HCT116 (cell line): ENCODE data around the gene XYLT1. TPM values are rescaled to one million over a fixed set of nuclear protein-coding genes. Genes with fewer than 3 reads are reported as not detected.

Experiments used
- ATAC-seq: fragments of 200-7000 bp; cut with Tn5 transposase; 2 replicates; pipeline ENCODE4 v1.9.1; 2020; ENCODE audit warnings: mild to moderate bottlenecking, moderate library complexity
- BruUV-seq: library from RNA; stranded (reverse); fragments of 400-500 nt; replicated peaks from 2 replicates; lab custom pipeline; 2021; lab: Mats Ljungman, UMichigan
- CTCF ChIA-PET: fragments of 300-600 bp; sonication (Branson Sonifier 250); formaldehyde crosslinking; loops from one replicate; lab custom pipeline; 2021; ENCODE audit warnings: antibody characterized with exemption; lab: Charles Lee
- POLR2A ChIA-PET: fragments of 300-600, 350-600 bp; sonication (Branson Sonifier 250); formaldehyde crosslinking; loops from one replicate; lab custom pipeline; 2021; ENCODE audit warnings: antibody characterized with exemption; lab: Charles Lee
- RAD21 ChIA-PET, 2 experiments: fragments of 300-600 bp; sonication (Branson Sonifier 250); formaldehyde crosslinking; loops; one replicate each; lab custom pipeline; 2023; ENCODE audit warnings: low total read pairs in 2 of 2; ENCODE audit not compliant: uncharacterized antibody in 2 of 2, unreplicated experiment in 2 of 2, low non-redundant PET in 1 of 2; lab: Charles Lee
- DNase-seq: peaks from one replicate; pipeline ENCODE4 v3.0.0-alpha.2; 2010; ENCODE audit warnings: low read depth, low spot score
- H2AFZ ChIP-seq: fragments of 200-600 bp; shearing (Covaris generic), sonication (generic); 2 replicates; pipeline ENCODE4 v1.6.1; 2017; ENCODE audit warnings: low read depth, mixed run types, mixed read lengths, antibody characterized with exemption, low read length; ENCODE audit not compliant: poor library complexity, severe bottlenecking
- H3K27ac ChIP-seq: 2 replicates; pipeline ENCODE4 v1.5.1; 2012; ENCODE audit warnings: low read depth, low read length
- H3K27me3 ChIP-seq: fragments of 200-600 bp; sonication (generic); 2 replicates; pipeline ENCODE4 v1.6.1; 2016; ENCODE audit warnings: mixed run types, low read length, mixed read lengths; ENCODE audit not compliant: insufficient read depth
- H3K36me3 ChIP-seq, 2 experiments: fragments of 200-500 bp in 1 of 2; fragments of 200-600 bp in 1 of 2; sonication (Bioruptor generic) in 1 of 2; sonication (generic) in 1 of 2; 2 replicates each; pipeline versions ENCODE4 v1.5.1 to v1.6.1; 2014 to 2016; ENCODE audit warnings: low read length in 2 of 2, inconsistent platforms in 1 of 2, mixed read lengths in 1 of 2, mixed run types in 1 of 2; ENCODE audit not compliant: insufficient read depth in 2 of 2, control insufficient read depth in 1 of 2
- H3K4me1 ChIP-seq, 2 experiments: fragments of 200-600 bp in 1 of 2; sonication (generic) in 1 of 2; 2 replicates each; pipeline versions ENCODE4 v1.5.1 to v1.6.1; 2012 to 2017; ENCODE audit warnings: low read length in 2 of 2, inconsistent platforms in 1 of 2, mild to moderate bottlenecking in 1 of 2, mixed read lengths in 1 of 2, mixed run types in 1 of 2, moderate library complexity in 1 of 2; ENCODE audit not compliant: insufficient read depth in 2 of 2, control insufficient read depth in 1 of 2
- H3K4me2 ChIP-seq: fragments of 200-600 bp; sonication (generic); 2 replicates; pipeline ENCODE4 v1.6.1; 2017; ENCODE audit warnings: mixed run types, low read length, mixed read lengths
- H3K4me3 ChIP-seq, 2 experiments: fragments of 200-600 bp in 1 of 2; sonication (generic) in 1 of 2; replicated peaks in 1 of 2; 2 replicates each; pipeline ENCODE4 v1.5.1; 2011 to 2016; ENCODE audit warnings: low read length in 2 of 2, control low read depth in 1 of 2, low read depth in 1 of 2, mild to moderate bottlenecking in 1 of 2, mixed read lengths in 1 of 2, mixed run types in 1 of 2
- H3K79me2 ChIP-seq: fragments of 200-600 bp; sonication (generic); 2 replicates; pipeline ENCODE4 v1.6.1; 2017; ENCODE audit warnings: mild to moderate bottlenecking, mixed run types, low read length, moderate library complexity, mixed read lengths; ENCODE audit not compliant: insufficient read depth
- H3K9ac ChIP-seq: fragments of 200-600 bp; sonication (generic); 2 replicates; pipeline ENCODE4 v1.6.1; 2016; ENCODE audit warnings: low read length, mixed read lengths
- H3K9me2 ChIP-seq: fragments of 200-600 bp; sonication (generic), shearing (Covaris generic); 2 replicates; pipeline ENCODE4 v1.6.1; 2017; ENCODE audit warnings: mixed run types, mild to moderate bottlenecking, moderate library complexity; ENCODE audit not compliant: insufficient read depth
- H3K9me3 ChIP-seq, 2 experiments: fragments of 200-500 bp in 1 of 2; fragments of 200-600 bp in 1 of 2; sonication (Bioruptor generic) in 1 of 2; sonication (generic) in 1 of 2; 2 replicates each; pipeline ENCODE4 v1.6.1; 2014 to 2017; ENCODE audit warnings: low read length in 2 of 2, mixed read lengths in 2 of 2, inconsistent platforms in 1 of 2, low read depth in 1 of 2, mild to moderate bottlenecking in 1 of 2, mixed run types in 1 of 2, moderate library complexity in 1 of 2; ENCODE audit not compliant: control insufficient read depth in 1 of 2, insufficient read depth in 1 of 2
- H4K20me1 ChIP-seq: fragments of 200-600 bp; sonication (generic), shearing (Covaris generic); 2 replicates; pipeline ENCODE4 v1.6.1; 2017; ENCODE audit warnings: mixed run types, mild to moderate bottlenecking, moderate library complexity; ENCODE audit not compliant: insufficient read depth
- CEBPB ChIP-seq: IDR thresholded peaks from 2 replicates; pipeline ENCODE4 v1.6.1; 2012; ENCODE audit warnings: low read depth
- CTCF ChIP-seq, 3 experiments: fragments of 200-600 bp in 1 of 3; sonication (generic) in 1 of 3; IDR thresholded peaks in 2 of 3; conservative IDR thresholded peaks in 1 of 3; 2 replicates each; pipeline ENCODE4 v1.5.1; 2012 to 2017; ENCODE audit warnings: low read depth in 2 of 3, low read length in 2 of 3, antibody characterized with exemption in 1 of 3, borderline replicate concordance in 1 of 3, control low read depth in 1 of 3, mild to moderate bottlenecking in 1 of 3, mixed read lengths in 1 of 3, mixed run types in 1 of 3, moderate library complexity in 1 of 3; ENCODE audit not compliant: insufficient read depth in 1 of 3
- ELF1 ChIP-seq: IDR thresholded peaks from 2 replicates; pipeline ENCODE4 v1.6.1; 2012; ENCODE audit warnings: low read depth, borderline replicate concordance
- EZH2phosphoT487 ChIP-seq: fragments of 200-600 bp; IDR thresholded peaks from 2 replicates; pipeline ENCODE4 v1.6.1; 2018; ENCODE audit warnings: antibody characterized with exemption, borderline replicate concordance
- JUND ChIP-seq: IDR thresholded peaks from 2 replicates; pipeline ENCODE4 v1.6.1; 2012
- POLR2A ChIP-seq: IDR thresholded peaks from 2 replicates; pipeline ENCODE4 v1.7.0; 2011; ENCODE audit warnings: borderline replicate concordance; ENCODE audit not compliant: insufficient read depth, insufficient read length; ENCODE audit errors: extremely low read depth
- POLR2AphosphoS5 ChIP-seq: IDR thresholded peaks from 2 replicates; pipeline ENCODE4 v1.6.1; 2011; ENCODE audit warnings: mild to moderate bottlenecking, low read depth, low read length, moderate library complexity
- REST ChIP-seq: IDR thresholded peaks from 2 replicates; pipeline ENCODE4 v1.6.1; 2012; ENCODE audit warnings: low read depth
- SIN3A ChIP-seq: IDR thresholded peaks from 2 replicates; pipeline ENCODE4 v1.6.1; 2012; ENCODE audit warnings: low read depth
- SP1 ChIP-seq: IDR thresholded peaks from 2 replicates; pipeline ENCODE4 v1.6.1; 2012; ENCODE audit warnings: low read depth
- SRF ChIP-seq: IDR thresholded peaks from 2 replicates; pipeline ENCODE4 v1.6.1; 2012; ENCODE audit warnings: low read depth
- TCF7L2 ChIP-seq: IDR thresholded peaks from 2 replicates; pipeline ENCODE4 v1.7.0; 2011; ENCODE audit warnings: borderline replicate concordance, inconsistent platforms; ENCODE audit not compliant: insufficient read depth, insufficient read length; ENCODE audit errors: extremely low read depth
- YY1 ChIP-seq: IDR thresholded peaks from 2 replicates; pipeline ENCODE4 v1.6.1; 2011; ENCODE audit warnings: low read length, low read depth, moderate library complexity, mild to moderate bottlenecking; ENCODE audit not compliant: insufficient replicate concordance; ENCODE audit errors: extremely low read depth
- ZBTB33 ChIP-seq: IDR thresholded peaks from 2 replicates; pipeline ENCODE4 v1.6.1; 2011; ENCODE audit warnings: mild to moderate bottlenecking, low read length, moderate library complexity; ENCODE audit not compliant: insufficient replicate concordance; ENCODE audit errors: extremely low read depth
- ZFX ChIP-seq: fragments of 450-650 bp; IDR thresholded peaks from 2 replicates; pipeline ENCODE4 v1.6.1; 2017
- ZNF274 ChIP-seq: fragments of 200-500 bp; sonication (Bioruptor generic); IDR thresholded peaks from 2 replicates; pipeline ENCODE4 v1.6.1; 2014; ENCODE audit warnings: mild to moderate bottlenecking, low read depth, low read length, inconsistent platforms
- intact Hi-C: fragments of 100-400 bp; cut with micrococcal nuclease; formaldehyde crosslinking; loops from 2 replicates; pipeline ENCODE4 v1.10.0; 2022
- total RNA-seq: library from RNA; stranded (reverse); gene quantifications from one replicate; pipeline ENCODE4 v1.2.1, GENCODE V29; 2021; ENCODE audit not compliant: unreplicated experiment

XYLT1 gene
- total RNA-seq, 1 experiment from 2014 or later, result 4.5 TPM

- peaks cover 0 to 9% of the 10 kb centered on the region in 2 experiments; a peak in 3 of 4 replicates for H3K4me1 ChIP-seq
- H2AFZ ChIP-seq, result no peak overlapping the region
- no TSS peak for BruUV-seq
Observed at GRCh38 chr16:17362183-17362582, 108.6 kb downstream of the XYLT1 start.

More at GRCh38 chr16:17362183-17362582, 108.6 kb downstream of the XYLT1 start:
- no peak for ATAC-seq
- no peaks in the 10 kb centered on the region for H4K20me1 ChIP-seq
- no peak overlapping the region for H3K27ac ChIP-seq
- no peak for DNase-seq
- no peak overlapping the region for H3K4me2 ChIP-seq
- no peaks in the 10 kb centered on the region for H3K27me3 ChIP-seq
- H3K9ac ChIP-seq, result no peak overlapping the region
- H3K4me3 ChIP-seq, result no peak overlapping the region
- ChIA-PET POLR2A (no interaction called here), CTCF (no interaction called here), RAD21 (no interaction called here)
- no peak for TF ChIP-seq SRF
- TF ChIP-seq TCF7L2, result no peak
- TF ChIP-seq POLR2AphosphoS5, result no peak
- no peak for TF ChIP-seq CTCF (IDR thresholded peaks at IDR 0.05 in 2 of 3, conservative IDR thresholded peaks at IDR 0.05 in 1 of 3; ENCODE audit: borderline replicate concordance in 1 of 3, insufficient read depth in 1 of 3, low read depth in 2 of 3, low read length in 2 of 3)
- TF ChIP-seq ELF1, result no peak
- no peak for TF ChIP-seq CEBPB
- no peak for TF ChIP-seq REST
- no peak for TF ChIP-seq SP1
- TF ChIP-seq SIN3A, result no peak
- no peak for TF ChIP-seq JUND
- no peak for TF ChIP-seq ZFX
- TF ChIP-seq ZBTB33, result no peak
- TF ChIP-seq EZH2phosphoT487, result no peak
- TF ChIP-seq POLR2A, result no peak
- no peak for TF ChIP-seq YY1
- TF ChIP-seq ZNF274, result no peak
- no peaks in the 10 kb centered on the region for H3K9me3 ChIP-seq
- intact Hi-C loops, result no loop called here
- H3K36me3 ChIP-seq, result no peaks in the 10 kb centered on the region
- no peaks in the 10 kb centered on the region for H3K79me2 ChIP-seq
- H3K9me2 ChIP-seq, result no peaks in the 10 kb centered on the region
